GM19452 (cell line): ENCODE data around the gene IMP4.
"Not testable (repeated sequence)": the region's sequence is repeated elsewhere in the genome, so short reads cannot be mapped to it uniquely, and the experiment has no call there.

Experiments
- ATAC-seq: cut with Tn5 transposase; IDR thresholded peaks from one replicate; pipeline ENCODE4 v1.9.1; 2021; ENCODE audit not compliant: unreplicated experiment

Gene IMP4

GRCh38 chr2:130342533-130343275 lies at the start of gene IMP4:
Gene IMP4 (plus strand): TSS chr2:130342897. CDS start chr2:130342933, 36 bp downstream.
- peak; percentile 87 for ATAC-seq

GRCh38 chr2:130300258-130300969 lies 42.3 kb upstream of the IMP4 start:
- no peak for ATAC-seq

- no peak for ATAC-seq
Measured at GRCh38 chr2:130300970-130301348, 41.7 kb upstream of the IMP4 start.

- no peak for ATAC-seq
Measured at GRCh38 chr2:130302164-130302886, 40.4 kb upstream of the IMP4 start.

- ATAC-seq, result peak; percentile 42
Measured at GRCh38 chr2:130303169-130303568, 39.5 kb upstream of the IMP4 start.

- no peak for ATAC-seq
Measured at GRCh38 chr2:130304726-130305125, 38.0 kb upstream of the IMP4 start.

GRCh38 chr2:130307850-130308249 lies 34.8 kb upstream of the IMP4 start:
- no peak for ATAC-seq

- no peak for ATAC-seq
Measured at GRCh38 chr2:130310881-130311280, 31.8 kb upstream of the IMP4 start.

- no peak for ATAC-seq
Measured at GRCh38 chr2:130313812-130314334, 28.8 kb upstream of the IMP4 start.

- no peak for ATAC-seq
Measured at GRCh38 chr2:130314377-130314776, 28.3 kb upstream of the IMP4 start.

GRCh38 chr2:130316596-130316995 lies 26.1 kb upstream of the IMP4 start:
- no peak for ATAC-seq

GRCh38 chr2:130318906-130319305 lies 23.8 kb upstream of the IMP4 start:
- ATAC-seq, result no peak

- no peak for ATAC-seq
Measured at GRCh38 chr2:130319536-130319935, 23.2 kb upstream of the IMP4 start.

- no peak for ATAC-seq
Measured at GRCh38 chr2:130327703-130328527, 14.8 kb upstream of the IMP4 start.

GRCh38 chr2:130328710-130329109 lies 14.0 kb upstream of the IMP4 start:
- no peak for ATAC-seq

- peak; percentile 80 for ATAC-seq
Measured at GRCh38 chr2:130332271-130333073, 10.2 kb upstream of the IMP4 start.

GRCh38 chr2:130333253-130333652 lies 9.4 kb upstream of the IMP4 start:
- not testable (repeated sequence) for ATAC-seq

- ATAC-seq, result no peak
Measured at GRCh38 chr2:130334026-130334425, 8.7 kb upstream of the IMP4 start.

- no peak for ATAC-seq
Measured at GRCh38 chr2:130335226-130335625, 7.5 kb upstream of the IMP4 start.
